ENCODE measurements around the gene SERPING1.
"Not testable (repeated sequence)": the region's sequence is repeated elsewhere in the genome, so short reads cannot be mapped to it uniquely, and the experiment has no call there.

Gene SERPING1

DNA sequence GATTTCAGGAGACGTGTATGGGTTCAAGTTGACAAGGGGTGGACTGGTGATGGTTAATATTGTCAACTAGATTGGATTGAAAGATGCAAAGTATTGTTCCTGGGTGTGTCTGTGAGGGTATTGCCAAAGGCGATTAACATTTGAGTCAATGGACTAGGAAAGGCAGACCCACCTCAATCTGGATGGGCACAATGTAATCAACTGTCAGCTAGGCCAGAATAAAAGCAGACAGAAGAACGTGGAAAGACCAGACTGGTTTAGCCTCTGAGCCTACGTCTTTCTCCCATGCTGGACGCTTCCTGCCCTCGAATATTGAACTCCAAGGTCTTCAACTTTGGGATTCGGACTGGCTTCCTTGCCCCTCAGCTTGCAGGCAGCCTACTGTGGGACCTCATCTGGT is 53.9 kb downstream of the SERPING1 start:
- in situ Hi-C loops (cut with MboI; ENCODE audit: low sequenced_read_pairs) = no loop called here

DNA sequence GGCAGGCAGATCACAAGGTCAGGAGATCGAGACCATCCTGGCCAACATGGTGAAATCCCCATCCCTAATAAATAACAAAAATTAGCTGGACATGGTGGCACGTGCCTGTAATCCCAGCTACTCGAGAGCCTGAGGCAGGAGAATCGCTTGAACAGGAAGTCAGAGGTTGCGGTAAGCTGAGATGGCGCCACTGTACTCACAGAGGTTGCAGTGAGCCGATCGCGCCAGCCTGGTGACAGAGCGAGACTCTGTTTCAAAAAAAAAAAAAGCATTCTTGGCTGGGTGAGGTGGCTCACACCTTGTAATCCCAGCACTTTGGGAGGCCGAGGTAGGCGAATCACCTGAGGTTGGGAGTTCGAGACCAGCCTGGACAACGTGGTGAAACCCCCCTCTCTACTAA is 54.7 kb downstream of the SERPING1 start:
- in situ Hi-C loops (cut with MboI; ENCODE audit: low sequenced_read_pairs) = not testable (repeated sequence)

DNA sequence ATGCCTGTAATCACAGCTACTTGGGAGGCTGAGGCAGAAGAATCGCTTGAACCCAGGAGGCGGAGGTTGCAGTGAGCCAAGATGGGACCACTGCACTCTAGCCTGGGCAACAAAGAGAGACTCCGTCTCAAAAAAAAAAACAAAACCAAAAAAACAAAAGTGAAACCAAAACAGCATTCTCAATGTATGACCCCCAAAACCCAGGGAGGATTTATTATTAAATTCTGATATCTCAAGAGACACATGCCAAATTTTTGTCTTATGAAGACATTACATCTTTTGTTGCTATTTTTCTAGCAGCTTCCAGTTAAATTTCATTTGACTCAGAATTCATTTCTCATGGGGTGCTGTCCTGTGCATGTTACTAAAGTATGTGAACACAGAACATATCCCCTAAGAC is 55.2 kb downstream of the SERPING1 start:
- in situ Hi-C loops (cut with MboI; ENCODE audit: low sequenced_read_pairs) = no loop called here

DNA sequence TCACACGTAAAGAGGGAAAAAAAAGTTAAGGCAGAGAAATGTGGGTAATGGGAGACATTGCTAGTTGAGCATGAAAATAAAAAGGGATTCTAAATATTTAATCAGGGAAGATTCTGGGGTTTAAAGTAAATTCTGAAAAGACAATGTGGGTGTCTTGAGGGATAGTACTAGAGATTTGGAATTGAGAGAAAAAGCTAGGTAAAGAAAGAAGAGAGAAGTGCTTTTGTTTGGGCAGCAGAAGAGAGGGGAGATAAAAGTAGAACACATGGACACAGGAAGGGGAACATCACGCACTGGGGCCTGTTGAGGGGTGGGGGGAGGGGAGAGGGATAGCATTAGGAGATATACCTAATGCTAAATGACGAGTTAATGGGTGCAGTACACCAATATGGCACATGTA is 55.7 kb downstream of the SERPING1 start:
- in situ Hi-C loops (cut with MboI; ENCODE audit: low sequenced_read_pairs) = no loop called here

DNA sequence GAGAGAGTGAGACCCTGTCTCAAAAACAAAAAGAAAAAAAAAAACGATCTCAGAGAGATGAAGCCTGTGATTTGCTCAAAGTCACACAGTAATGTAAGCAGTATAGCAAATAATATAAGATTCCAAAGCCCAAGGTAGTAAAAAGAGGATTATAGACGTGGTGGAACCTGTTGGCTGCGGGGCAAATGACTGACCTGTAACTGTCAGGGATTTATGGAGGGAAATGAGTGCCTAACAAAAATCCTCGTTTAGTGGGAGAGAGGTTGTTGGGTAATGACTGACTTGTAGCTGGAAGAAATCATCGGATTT is 59.4 kb downstream of the SERPING1 start:
- in situ Hi-C loops (cut with MboI; ENCODE audit: low sequenced_read_pairs) = no loop called here

DNA sequence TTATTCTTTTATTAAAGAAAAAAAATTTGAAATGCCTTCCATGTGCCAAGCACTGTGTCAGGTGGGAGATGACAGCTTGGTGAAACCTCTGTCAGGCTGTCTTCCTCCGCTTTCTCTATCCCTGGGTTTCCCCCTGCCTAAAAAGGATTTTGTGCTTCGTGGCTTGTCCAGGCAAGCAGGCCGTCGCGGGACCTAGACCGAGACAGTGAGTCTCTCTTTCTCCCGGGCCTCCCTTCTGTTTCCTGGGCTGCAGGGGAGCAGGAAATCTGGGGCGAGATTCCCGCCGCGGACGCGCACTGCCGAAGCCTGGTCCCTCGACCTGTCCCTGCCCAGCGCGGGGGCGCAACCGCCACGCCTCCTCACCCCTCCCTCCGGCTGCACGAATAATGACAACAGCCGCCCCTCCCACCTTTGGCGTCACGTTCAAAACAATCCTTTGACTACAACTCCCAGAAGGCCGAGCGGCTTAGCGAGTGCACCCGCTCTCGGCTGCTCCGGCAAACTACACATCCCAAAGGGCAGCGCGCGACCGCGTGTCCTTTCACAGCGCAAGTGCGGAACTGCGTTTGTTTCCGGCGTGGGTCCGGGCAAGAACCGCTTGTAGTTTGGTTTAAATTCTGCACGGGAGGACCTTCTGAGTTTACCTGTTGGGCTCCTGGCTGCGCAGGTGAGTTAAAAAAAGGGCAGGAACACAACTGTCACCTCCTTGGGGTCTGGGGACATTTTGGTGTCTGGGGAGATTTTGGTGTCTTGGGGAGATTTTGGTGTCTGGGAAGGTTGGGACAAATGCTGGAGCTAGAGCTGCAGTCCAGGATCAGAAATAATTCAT is 59.9 kb downstream of the SERPING1 start, which contains the start of gene CLP1:
TSS of gene CLP1 (plus strand) at position 569 of the 829 bp plus-strand sequence. CDS start 1,715 bp downstream, outside the sequence.
- in situ Hi-C loops (cut with MboI; ENCODE audit: low sequenced_read_pairs) = no loop called here

DNA sequence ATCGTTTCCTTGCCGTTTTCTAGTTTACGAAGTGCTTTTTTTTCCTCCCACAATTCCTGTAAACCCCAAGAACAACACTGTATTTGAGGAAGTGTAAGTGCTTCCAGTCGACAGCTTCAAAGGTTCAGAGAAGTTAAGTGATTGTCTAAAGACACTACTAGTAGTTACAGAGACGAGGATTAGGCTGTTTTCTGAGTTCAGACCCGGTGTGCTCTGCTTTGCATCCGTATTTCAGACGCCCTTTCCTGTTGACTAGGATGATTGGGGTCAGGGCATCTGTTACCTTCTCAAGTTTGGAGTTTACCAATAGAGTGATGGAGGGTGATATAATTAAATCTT is 60.5 kb downstream of the SERPING1 start:
- in situ Hi-C loops (cut with MboI; ENCODE audit: low sequenced_read_pairs) = no loop called here

DNA sequence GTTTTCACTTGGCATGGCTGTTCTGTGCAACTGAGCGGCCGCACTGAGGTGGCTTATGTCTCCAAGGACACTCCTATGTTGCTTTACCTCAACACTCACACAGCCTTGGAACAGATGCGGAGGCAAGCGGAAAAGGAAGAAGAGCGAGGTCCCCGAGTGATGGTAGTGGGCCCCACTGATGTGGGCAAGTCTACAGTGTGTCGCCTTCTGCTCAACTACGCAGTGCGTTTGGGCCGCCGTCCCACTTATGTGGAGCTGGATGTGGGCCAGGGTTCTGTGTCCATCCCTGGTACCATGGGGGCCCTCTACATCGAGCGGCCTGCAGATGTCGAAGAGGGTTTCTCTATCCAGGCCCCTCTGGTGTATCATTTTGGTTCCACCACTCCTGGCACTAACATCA is 62.2 kb downstream of the SERPING1 start:
- in situ Hi-C loops (cut with MboI; ENCODE audit: low sequenced_read_pairs) = no loop called here

DNA sequence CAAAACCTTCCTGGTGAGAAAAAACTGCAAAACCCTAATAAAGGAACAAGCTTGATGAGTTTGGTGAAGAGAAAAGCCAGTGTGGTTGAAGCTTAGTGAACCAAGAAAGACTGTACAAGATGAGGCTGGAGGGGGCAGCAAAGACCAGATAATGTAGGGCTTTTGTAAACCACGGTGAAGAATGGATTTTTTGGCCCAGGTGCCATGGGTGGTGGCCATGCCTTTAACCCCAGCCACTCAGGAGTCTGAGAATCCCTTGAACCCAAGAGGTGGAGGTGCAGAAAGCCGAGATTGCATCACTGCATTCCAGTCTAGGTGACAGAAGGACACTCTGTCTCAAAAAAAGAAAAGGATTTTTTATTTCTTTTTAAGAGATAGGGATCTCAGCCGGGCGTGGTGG is 65.4 kb downstream of the SERPING1 start:
- in situ Hi-C loops (cut with MboI; ENCODE audit: low sequenced_read_pairs) = no loop called here

DNA sequence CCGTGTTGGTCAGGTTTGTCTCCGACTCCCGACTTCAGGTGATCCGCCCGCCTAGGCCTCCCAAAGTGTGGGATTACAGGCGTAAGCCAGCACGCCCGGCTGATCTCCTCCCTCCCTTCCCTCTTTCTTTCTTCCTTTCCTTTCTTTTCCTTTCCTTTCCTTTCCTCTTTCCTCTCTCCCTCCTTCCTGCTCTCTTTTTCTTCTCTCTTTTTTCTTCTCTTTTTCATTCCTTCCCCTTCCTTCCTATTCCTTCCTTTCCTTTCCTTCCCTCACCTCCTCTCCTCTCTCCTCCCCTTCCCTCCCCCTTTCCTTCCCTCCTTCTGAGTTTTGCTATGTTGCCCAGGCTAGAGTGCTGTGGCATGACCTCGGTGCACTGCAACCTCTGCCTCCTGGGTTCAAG is 66.5 kb downstream of the SERPING1 start:
- in situ Hi-C loops (cut with MboI; ENCODE audit: low sequenced_read_pairs) = no loop called here

Measured in hTERT RPE-1 (cell line).